Measurements from ENCODE around the gene RMDN2. TPM values are rescaled to one million over a fixed set of nuclear protein-coding genes. Genes with fewer than 3 reads are reported as not detected.

Gene RMDN2
- total RNA-seq, 1 experiment from 2014 or later: 4.4 TPM

- in situ Hi-C loops (cut with HindIII; ENCODE audit: low pct_unique_long_range_greater_than_20kb, low sequenced_read_pairs): no loop called here
- no peak for ATAC-seq
- intact Hi-C loops (cut with micrococcal nuclease; ENCODE audit: unreplicated experiment): no loop called here
- Histone ChIP-seq H3K36me3 (ENCODE audit: control insufficient read depth, insufficient read depth, low read length) (no peaks in the 10 kb centered on the region), H3K4me3 (ENCODE audit: low read depth in 2 of 2, low read length in 2 of 2) (no peak overlapping the region), H3K27ac (ENCODE audit: low read length) (no peak overlapping the region), H3K9me3 (ENCODE audit: control insufficient read depth, insufficient read depth, low read depth, low read length) (no peaks in the 10 kb centered on the region), H3K27me3 (ENCODE audit: control insufficient read depth, insufficient read depth, low read length) (peaks cover 6% of the 10 kb centered on the region; the same call in 1 of the 2 replicates), H3K4me1 (ENCODE audit: control insufficient read depth, insufficient read depth, low read length) (no peaks in the 10 kb centered on the region)
- TF ChIP-seq REST (IDR thresholded peaks at IDR 0.05; ENCODE audit: insufficient read depth in 1 of 2, low read depth in 2 of 2, low read length in 1 of 2) (no peak), TCF7L2 (IDR thresholded peaks at IDR 0.05; ENCODE audit: low read depth, low read length) (no peak), POLR2AphosphoS5 (IDR thresholded peaks at IDR 0.05; ENCODE audit: low read depth, low read length) (no peak), CTCF (IDR thresholded peaks at IDR 0.05) (no peak), SIN3A (IDR thresholded peaks at IDR 0.05; ENCODE audit: borderline replicate concordance, insufficient read depth, low read depth, low read length) (no peak)
- CTCF ChIA-PET: no interaction called here
- POLR2A ChIA-PET: no interaction called here
- BruUV-seq (replicated peaks): no TSS peak
- DNase-seq (ENCODE audit: low read depth, low spot score): no peak
These were observed 103.7 kb downstream of the RMDN2 start for GRCh38 chr2:38028829-38029228.

- in situ Hi-C loops (cut with HindIII; ENCODE audit: low pct_unique_long_range_greater_than_20kb, low sequenced_read_pairs) (no loop called here), intact Hi-C loops (cut with micrococcal nuclease; ENCODE audit: unreplicated experiment) (no loop called here)
- Histone ChIP-seq H3K4me1 (ENCODE audit: control insufficient read depth, insufficient read depth, low read length) (no peaks in the 10 kb centered on the region), H3K9me3 (ENCODE audit: control insufficient read depth, insufficient read depth, low read depth, low read length) (no peaks in the 10 kb centered on the region), H3K27me3 (ENCODE audit: control insufficient read depth, insufficient read depth, low read length) (peaks cover 6% of the 10 kb centered on the region; the same call in 1 of the 2 replicates), H3K4me3 (ENCODE audit: low read depth in 2 of 2, low read length in 2 of 2) (no peak overlapping the region), H3K27ac (ENCODE audit: low read length) (no peak overlapping the region), H3K36me3 (ENCODE audit: control insufficient read depth, insufficient read depth, low read length) (no peaks in the 10 kb centered on the region)
- ATAC-seq: no peak
- no TSS peak for BruUV-seq (replicated peaks)
- ChIA-PET CTCF (no interaction called here), POLR2A (no interaction called here)
- no peak for DNase-seq (ENCODE audit: low read depth, low spot score)
- TF ChIP-seq POLR2AphosphoS5 (IDR thresholded peaks at IDR 0.05; ENCODE audit: low read depth, low read length) (no peak), TCF7L2 (IDR thresholded peaks at IDR 0.05; ENCODE audit: low read depth, low read length) (no peak), CTCF (IDR thresholded peaks at IDR 0.05) (no peak), REST (IDR thresholded peaks at IDR 0.05; ENCODE audit: insufficient read depth in 1 of 2, low read depth in 2 of 2, low read length in 1 of 2) (no peak), SIN3A (IDR thresholded peaks at IDR 0.05; ENCODE audit: borderline replicate concordance, insufficient read depth, low read depth, low read length) (no peak)
These were observed 104.4 kb downstream of the RMDN2 start for GRCh38 chr2:38029512-38029911.
